Measurements from ENCODE around the gene GAK.

Gene GAK

DNA sequence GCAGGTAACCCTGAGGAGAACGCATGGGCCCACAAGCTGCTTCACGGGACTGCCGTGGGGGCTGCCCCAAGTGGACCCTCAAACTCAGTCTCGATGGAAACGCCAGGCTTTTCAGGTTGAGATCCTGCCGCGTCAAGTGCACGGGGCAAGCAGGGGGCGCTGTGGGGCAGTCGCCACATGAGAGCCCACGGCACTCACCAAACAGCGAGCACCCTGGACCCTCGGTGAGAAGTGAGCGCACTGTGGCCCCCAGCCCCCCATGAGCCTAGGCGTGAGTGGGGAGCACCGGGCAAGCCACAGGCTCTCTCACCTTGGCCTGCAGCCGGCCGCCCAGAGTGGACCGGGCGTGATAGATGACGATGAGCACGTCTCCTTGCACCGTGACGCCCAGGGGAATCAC, 55.3 kb downstream of the GAK start:
- no peaks in the 10 kb centered on the region for H3K4me1 ChIP-seq (ENCODE audit: control insufficient read depth, insufficient read depth, low read length)
- no peak overlapping the region for H3K9ac ChIP-seq (ENCODE audit: low read length in 2 of 2)
- H3K27me3 ChIP-seq (ENCODE audit: control insufficient read depth in 1 of 2, insufficient read depth in 2 of 2, low read length in 2 of 2) = no peaks in the 10 kb centered on the region
- no peak overlapping the region for H3K4me3 ChIP-seq (ENCODE audit: low read length in 2 of 2)
- no peak overlapping the region for H3K27ac ChIP-seq (ENCODE audit: low read length)
- peaks cover 31 to 57% of the 10 kb centered on the region in 2 donors for H3K36me3 ChIP-seq (ENCODE audit: control insufficient read depth in 2 of 2, insufficient read depth in 2 of 2, low read length in 2 of 2)
- no peaks in the 10 kb centered on the region for H3K9me3 ChIP-seq (ENCODE audit: control insufficient read depth in 2 of 2, low read length in 2 of 2)

- Histone ChIP-seq H3K9ac (ENCODE audit: low read length in 2 of 2) (no peak overlapping the region), H3K4me3 (ENCODE audit: low read length in 2 of 2) (no peak overlapping the region), H3K4me1 (ENCODE audit: control insufficient read depth, insufficient read depth, low read length) (no peaks in the 10 kb centered on the region), H3K36me3 (ENCODE audit: control insufficient read depth in 2 of 2, insufficient read depth in 2 of 2, low read length in 2 of 2) (peaks cover 31 to 50% of the 10 kb centered on the region in 2 donors), H3K9me3 (ENCODE audit: control insufficient read depth in 2 of 2, low read length in 2 of 2) (no peaks in the 10 kb centered on the region), H3K27ac (ENCODE audit: low read length) (no peak overlapping the region), H3K27me3 (ENCODE audit: control insufficient read depth in 1 of 2, insufficient read depth in 2 of 2, low read length in 2 of 2) (no peaks in the 10 kb centered on the region)
Measured at GRCh38 chr4:875818-876423, 56.2 kb downstream of the GAK start.

DNA sequence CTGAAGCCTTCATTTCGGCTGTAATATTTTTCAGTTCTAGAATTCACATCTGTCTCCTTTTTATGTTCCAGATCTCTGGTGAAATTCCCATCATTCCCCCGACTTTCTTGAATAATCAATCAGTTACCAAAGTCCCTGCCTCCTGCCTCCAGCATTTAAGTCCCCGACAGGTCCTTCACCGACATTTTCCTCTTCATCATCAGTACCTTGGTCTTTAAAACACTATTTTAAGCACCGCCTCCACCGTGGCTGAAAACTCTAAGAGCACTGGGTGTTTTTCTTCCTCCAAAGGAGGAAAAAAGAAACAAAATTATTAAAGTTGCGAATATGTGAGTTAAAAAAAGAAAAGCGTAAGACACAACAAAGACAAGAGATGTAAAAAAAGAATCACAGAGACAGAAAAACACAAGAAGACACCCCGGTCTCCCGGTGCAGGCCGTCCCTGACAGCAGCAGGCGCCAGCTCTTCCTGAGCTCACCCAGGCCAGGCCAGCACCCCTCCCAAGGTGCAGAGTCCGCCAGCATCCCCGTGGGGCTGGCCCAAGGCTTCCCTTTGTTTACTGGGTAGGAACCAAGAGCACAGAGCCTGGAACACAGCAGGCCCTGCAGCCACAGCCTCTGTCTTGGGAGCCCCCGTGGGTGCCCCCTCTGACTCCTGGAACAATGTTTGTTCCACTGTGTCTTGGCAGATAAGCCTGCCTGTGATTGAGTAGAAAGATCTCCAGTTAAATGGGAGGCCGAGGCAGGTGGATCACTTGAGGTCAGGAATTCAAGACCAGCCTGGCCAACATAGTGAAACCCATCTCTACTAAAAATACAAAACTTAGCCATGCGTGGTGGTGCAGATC, 56.9 kb downstream of the GAK start:
- Histone ChIP-seq H3K9me3 (ENCODE audit: control insufficient read depth in 2 of 2, low read length in 2 of 2) (no peaks in the 10 kb centered on the region), H3K27me3 (ENCODE audit: control insufficient read depth in 1 of 2, insufficient read depth in 2 of 2, low read length in 2 of 2) (no peaks in the 10 kb centered on the region), H3K27ac (ENCODE audit: low read length) (no peak overlapping the region), H3K4me1 (ENCODE audit: control insufficient read depth, insufficient read depth, low read length) (no peaks in the 10 kb centered on the region), H3K4me3 (ENCODE audit: low read length in 2 of 2) (no peak overlapping the region), H3K36me3 (ENCODE audit: control insufficient read depth in 2 of 2, insufficient read depth in 2 of 2, low read length in 2 of 2) (peaks cover 36 to 53% of the 10 kb centered on the region in 2 donors), H3K9ac (ENCODE audit: low read length in 2 of 2) (no peak overlapping the region)

GRCh38 chr4:874056-874455, 58.1 kb downstream of the GAK start:
- Histone ChIP-seq H3K4me1 (ENCODE audit: control insufficient read depth, insufficient read depth, low read length) (no peaks in the 10 kb centered on the region), H3K9ac (ENCODE audit: low read length in 2 of 2) (no peak overlapping the region), H3K4me3 (ENCODE audit: low read length in 2 of 2) (no peak overlapping the region), H3K27ac (ENCODE audit: low read length) (no peak overlapping the region), H3K27me3 (ENCODE audit: control insufficient read depth in 1 of 2, insufficient read depth in 2 of 2, low read length in 2 of 2) (no peaks in the 10 kb centered on the region), H3K36me3 (ENCODE audit: control insufficient read depth in 2 of 2, insufficient read depth in 2 of 2, low read length in 2 of 2) (peaks cover 33 to 52% of the 10 kb centered on the region in 2 donors), H3K9me3 (ENCODE audit: control insufficient read depth in 2 of 2, low read length in 2 of 2) (no peaks in the 10 kb centered on the region)

- no peaks in the 10 kb centered on the region for H3K27me3 ChIP-seq (ENCODE audit: control insufficient read depth in 1 of 2, insufficient read depth in 2 of 2, low read length in 2 of 2)
- H3K27ac ChIP-seq (ENCODE audit: low read length) = no peak overlapping the region
- no peak overlapping the region for H3K9ac ChIP-seq (ENCODE audit: low read length in 2 of 2)
- H3K4me3 ChIP-seq (ENCODE audit: low read length in 2 of 2) = no peak overlapping the region
- H3K36me3 ChIP-seq (ENCODE audit: control insufficient read depth in 2 of 2, insufficient read depth in 2 of 2, low read length in 2 of 2) = peaks cover 41 to 52% of the 10 kb centered on the region in 2 donors
- H3K4me1 ChIP-seq (ENCODE audit: control insufficient read depth, insufficient read depth, low read length) = no peaks in the 10 kb centered on the region
- H3K9me3 ChIP-seq (ENCODE audit: control insufficient read depth in 2 of 2, low read length in 2 of 2) = no peaks in the 10 kb centered on the region
Measured at GRCh38 chr4:872241-872981, 59.7 kb downstream of the GAK start.

- Histone ChIP-seq H3K36me3 (ENCODE audit: control insufficient read depth in 2 of 2, insufficient read depth in 2 of 2, low read length in 2 of 2) (peaks cover 35 to 49% of the 10 kb centered on the region in 2 donors), H3K4me1 (ENCODE audit: control insufficient read depth, insufficient read depth, low read length) (no peaks in the 10 kb centered on the region), H3K27ac (ENCODE audit: low read length) (no peak overlapping the region), H3K9me3 (ENCODE audit: control insufficient read depth in 2 of 2, low read length in 2 of 2) (no peaks in the 10 kb centered on the region), H3K9ac (ENCODE audit: low read length in 2 of 2) (no peak overlapping the region), H3K4me3 (ENCODE audit: low read length in 2 of 2) (no peak overlapping the region), H3K27me3 (ENCODE audit: control insufficient read depth in 1 of 2, insufficient read depth in 2 of 2, low read length in 2 of 2) (no peaks in the 10 kb centered on the region)
Measured at GRCh38 chr4:871484-871883, 60.6 kb downstream of the GAK start.

- Histone ChIP-seq H3K4me1 (ENCODE audit: control insufficient read depth, insufficient read depth, low read length) (no peaks in the 10 kb centered on the region), H3K4me3 (ENCODE audit: low read length in 2 of 2) (no peak overlapping the region), H3K36me3 (ENCODE audit: control insufficient read depth in 2 of 2, insufficient read depth in 2 of 2, low read length in 2 of 2) (peaks cover 36 to 48% of the 10 kb centered on the region in 2 donors)
Measured at GRCh38 chr4:870951-871350, 61.2 kb downstream of the GAK start.

DNA sequence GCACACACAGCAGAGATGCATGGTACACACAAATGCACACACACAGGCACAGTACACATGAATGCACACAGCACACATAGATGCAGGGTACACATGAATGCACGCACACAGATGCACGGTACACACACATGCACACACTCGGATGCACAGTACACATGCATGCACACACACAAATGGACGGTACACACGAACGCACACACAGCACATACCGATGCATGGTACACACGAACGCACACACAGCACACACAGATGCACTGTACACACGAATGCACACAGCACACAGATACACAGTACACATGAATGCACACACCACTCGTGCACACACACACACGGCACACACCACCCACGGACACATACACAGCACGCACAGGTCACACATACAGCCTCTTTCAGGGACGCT, 62.3 kb downstream of the GAK start:
- Histone ChIP-seq H3K4me3 (ENCODE audit: low read length in 2 of 2) (no peak overlapping the region), H3K27me3 (ENCODE audit: control insufficient read depth in 1 of 2, insufficient read depth in 2 of 2, low read length in 2 of 2) (no peaks in the 10 kb centered on the region), H3K36me3 (ENCODE audit: control insufficient read depth in 2 of 2, insufficient read depth in 2 of 2, low read length in 2 of 2) (peaks cover 37 to 48% of the 10 kb centered on the region in 2 donors), H3K9ac (ENCODE audit: low read length in 2 of 2) (no peak overlapping the region), H3K27ac (ENCODE audit: low read length) (no peak overlapping the region), H3K9me3 (ENCODE audit: control insufficient read depth in 2 of 2, low read length in 2 of 2) (no peaks in the 10 kb centered on the region), H3K4me1 (ENCODE audit: control insufficient read depth, insufficient read depth, low read length) (no peaks in the 10 kb centered on the region)

More at GRCh38 chr4:870951-871350, 61.2 kb downstream of the GAK start:
- no peak overlapping the region for H3K9ac ChIP-seq (ENCODE audit: low read length in 2 of 2)
- no peaks in the 10 kb centered on the region for H3K9me3 ChIP-seq (ENCODE audit: control insufficient read depth in 2 of 2, low read length in 2 of 2)
- no peaks in the 10 kb centered on the region for H3K27me3 ChIP-seq (ENCODE audit: control insufficient read depth in 1 of 2, insufficient read depth in 2 of 2, low read length in 2 of 2)
- no peak overlapping the region for H3K27ac ChIP-seq (ENCODE audit: low read length)

DNA sequence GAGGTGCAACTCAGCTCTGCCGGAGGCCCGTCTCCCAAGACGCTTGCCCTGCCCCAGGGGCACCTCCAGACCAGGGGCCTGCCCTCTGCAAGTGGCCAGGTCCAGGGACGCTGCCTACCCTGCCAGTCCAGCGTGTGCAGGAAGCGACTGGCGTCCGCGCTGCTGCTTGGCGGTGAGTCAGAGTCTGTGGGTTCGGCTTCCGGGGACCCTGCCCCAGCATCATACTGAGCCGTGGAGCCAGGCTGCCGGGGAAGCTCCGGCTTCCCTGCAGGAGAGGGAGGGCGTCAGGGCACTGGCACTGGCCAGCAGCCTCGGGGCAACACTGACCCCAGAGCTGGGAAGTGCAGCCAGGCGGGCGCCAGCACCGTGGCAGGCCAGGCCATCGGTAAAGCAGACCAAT, 63.7 kb downstream of the GAK start:
- Histone ChIP-seq H3K4me1 (ENCODE audit: control insufficient read depth, insufficient read depth, low read length) (no peaks in the 10 kb centered on the region), H3K4me3 (ENCODE audit: low read length in 2 of 2) (no peak overlapping the region), H3K27ac (ENCODE audit: low read length) (no peak overlapping the region), H3K9me3 (ENCODE audit: control insufficient read depth in 2 of 2, low read length in 2 of 2) (no peaks in the 10 kb centered on the region), H3K36me3 (ENCODE audit: control insufficient read depth in 2 of 2, insufficient read depth in 2 of 2, low read length in 2 of 2) (peaks cover 31 to 49% of the 10 kb centered on the region in 2 donors), H3K9ac (ENCODE audit: low read length in 2 of 2) (no peak overlapping the region), H3K27me3 (ENCODE audit: control insufficient read depth in 1 of 2, insufficient read depth in 2 of 2, low read length in 2 of 2) (no peaks in the 10 kb centered on the region)

- H3K36me3 ChIP-seq (ENCODE audit: control insufficient read depth in 2 of 2, insufficient read depth in 2 of 2, low read length in 2 of 2) = peaks cover 33 to 54% of the 10 kb centered on the region in 2 donors
- H3K9ac ChIP-seq (ENCODE audit: low read length in 2 of 2) = no peak overlapping the region
- no peak overlapping the region for H3K4me3 ChIP-seq (ENCODE audit: low read length in 2 of 2)
- H3K27ac ChIP-seq (ENCODE audit: low read length) = no peak overlapping the region
- no peaks in the 10 kb centered on the region for H3K27me3 ChIP-seq (ENCODE audit: control insufficient read depth in 1 of 2, insufficient read depth in 2 of 2, low read length in 2 of 2)
- no peaks in the 10 kb centered on the region for H3K9me3 ChIP-seq (ENCODE audit: control insufficient read depth in 2 of 2, low read length in 2 of 2)
- H3K4me1 ChIP-seq (ENCODE audit: control insufficient read depth, insufficient read depth, low read length) = no peaks in the 10 kb centered on the region
Measured at GRCh38 chr4:867526-868250, 64.4 kb downstream of the GAK start.
